22Rv1 (cell line): Measurements from ENCODE around the gene BAIAP3.
A peak's percentile ranks its signal among the peaks of the same experiment; 100 is the strongest.

Experiments
- H3K27ac ChIP-seq: fragments of 450-650 bp; 2 replicates; pipeline ENCODE4 v1.5.1; 2017
- ZFX ChIP-seq: fragments of 450-650 bp; IDR thresholded peaks from 2 replicates; pipeline ENCODE4 v1.6.1; 2017; ENCODE audit warnings: antibody characterized with exemption, borderline replicate concordance
- TF ChIP-seq, protein P1 (sequence below): fragments of 450-650 bp; IDR thresholded peaks from 2 replicates; pipeline ENCODE4 v1.5.1; 2017; ENCODE audit warnings: mild to moderate bottlenecking

Gene BAIAP3

DNA sequence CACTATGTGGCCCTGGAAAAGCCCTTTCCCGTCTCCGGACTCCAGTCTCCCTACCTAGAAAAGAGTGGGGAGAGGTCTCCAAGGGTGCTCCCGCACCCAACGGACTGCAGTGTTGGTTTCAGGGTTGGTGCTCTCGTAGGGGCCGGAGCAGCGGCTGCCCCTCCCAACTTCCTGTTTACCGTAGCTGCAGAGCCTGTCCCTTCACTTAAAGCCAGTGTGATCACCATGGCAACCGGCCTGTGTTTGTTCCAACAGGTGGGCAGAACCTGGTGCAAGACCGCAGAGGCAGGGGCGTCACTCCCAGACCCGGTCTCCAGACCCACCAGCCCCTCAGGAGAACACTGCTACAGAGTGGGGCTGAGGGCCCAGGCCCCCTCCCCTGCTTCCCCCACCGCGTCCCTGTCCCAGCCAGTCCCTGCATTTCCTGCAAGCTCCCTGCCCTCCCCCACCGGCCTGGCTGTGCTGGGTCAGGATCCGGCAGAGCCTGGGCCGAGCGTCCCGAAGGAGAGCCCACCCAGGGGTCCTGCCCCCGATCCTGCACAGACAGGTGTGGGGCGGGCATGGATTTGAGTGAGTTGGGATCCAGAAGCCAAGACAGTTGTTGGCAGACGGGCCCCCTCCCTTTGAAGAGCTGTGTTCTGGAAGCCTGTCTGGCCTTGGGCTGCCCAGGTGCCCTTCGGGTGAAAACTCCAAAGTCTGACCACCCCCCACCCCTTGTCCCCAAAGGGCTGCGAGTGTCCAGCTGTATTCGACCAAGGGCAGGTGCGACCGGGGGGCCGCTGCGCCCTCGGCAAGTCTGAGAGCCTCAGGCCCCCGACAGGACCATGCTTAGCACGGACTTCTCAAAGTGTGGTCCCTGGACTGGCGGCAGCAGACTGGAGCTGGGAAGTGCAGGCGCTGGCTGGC, 1.5 kb upstream of the BAIAP3 start:
- TF ChIP-seq, protein P1, sequence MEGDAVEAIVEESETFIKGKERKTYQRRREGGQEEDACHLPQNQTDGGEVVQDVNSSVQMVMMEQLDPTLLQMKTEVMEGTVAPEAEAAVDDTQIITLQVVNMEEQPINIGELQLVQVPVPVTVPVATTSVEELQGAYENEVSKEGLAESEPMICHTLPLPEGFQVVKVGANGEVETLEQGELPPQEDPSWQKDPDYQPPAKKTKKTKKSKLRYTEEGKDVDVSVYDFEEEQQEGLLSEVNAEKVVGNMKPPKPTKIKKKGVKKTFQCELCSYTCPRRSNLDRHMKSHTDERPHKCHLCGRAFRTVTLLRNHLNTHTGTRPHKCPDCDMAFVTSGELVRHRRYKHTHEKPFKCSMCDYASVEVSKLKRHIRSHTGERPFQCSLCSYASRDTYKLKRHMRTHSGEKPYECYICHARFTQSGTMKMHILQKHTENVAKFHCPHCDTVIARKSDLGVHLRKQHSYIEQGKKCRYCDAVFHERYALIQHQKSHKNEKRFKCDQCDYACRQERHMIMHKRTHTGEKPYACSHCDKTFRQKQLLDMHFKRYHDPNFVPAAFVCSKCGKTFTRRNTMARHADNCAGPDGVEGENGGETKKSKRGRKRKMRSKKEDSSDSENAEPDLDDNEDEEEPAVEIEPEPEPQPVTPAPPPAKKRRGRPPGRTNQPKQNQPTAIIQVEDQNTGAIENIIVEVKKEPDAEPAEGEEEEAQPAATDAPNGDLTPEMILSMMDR = no peak
- TF ChIP-seq ZFX = no peak
- H3K27ac ChIP-seq = peak overlapping the region; percentile 83

DNA sequence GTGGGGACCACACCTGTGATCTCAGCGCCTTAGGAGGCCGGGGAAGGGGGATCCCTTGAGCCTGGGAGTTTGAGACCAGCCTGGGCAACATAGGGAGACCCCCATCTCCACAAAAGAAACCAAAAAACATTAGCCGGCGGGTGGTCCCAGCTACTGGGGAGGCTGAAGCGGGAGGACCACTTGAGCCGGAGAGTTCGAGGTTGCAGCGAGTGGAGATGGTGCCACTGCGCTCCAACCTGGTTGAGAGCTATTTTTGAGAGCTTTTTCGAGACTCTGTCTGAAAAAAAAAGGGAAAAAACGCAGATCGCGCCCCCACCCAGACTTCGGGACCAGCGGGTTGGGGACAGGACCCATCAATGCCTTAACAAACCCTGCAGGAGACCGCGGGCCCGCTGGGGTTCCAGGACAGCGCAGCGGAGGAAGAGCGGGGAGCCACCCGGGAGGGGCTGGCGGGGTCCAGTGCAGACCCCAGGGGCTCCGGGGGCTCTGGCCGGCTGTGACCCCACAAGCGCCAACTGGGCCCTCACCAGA, 762 bp upstream of the BAIAP3 start:
- peak overlapping the region; percentile 83 for H3K27ac ChIP-seq
- TF ChIP-seq, protein P1 = no peak
- no peak for TF ChIP-seq ZFX

DNA sequence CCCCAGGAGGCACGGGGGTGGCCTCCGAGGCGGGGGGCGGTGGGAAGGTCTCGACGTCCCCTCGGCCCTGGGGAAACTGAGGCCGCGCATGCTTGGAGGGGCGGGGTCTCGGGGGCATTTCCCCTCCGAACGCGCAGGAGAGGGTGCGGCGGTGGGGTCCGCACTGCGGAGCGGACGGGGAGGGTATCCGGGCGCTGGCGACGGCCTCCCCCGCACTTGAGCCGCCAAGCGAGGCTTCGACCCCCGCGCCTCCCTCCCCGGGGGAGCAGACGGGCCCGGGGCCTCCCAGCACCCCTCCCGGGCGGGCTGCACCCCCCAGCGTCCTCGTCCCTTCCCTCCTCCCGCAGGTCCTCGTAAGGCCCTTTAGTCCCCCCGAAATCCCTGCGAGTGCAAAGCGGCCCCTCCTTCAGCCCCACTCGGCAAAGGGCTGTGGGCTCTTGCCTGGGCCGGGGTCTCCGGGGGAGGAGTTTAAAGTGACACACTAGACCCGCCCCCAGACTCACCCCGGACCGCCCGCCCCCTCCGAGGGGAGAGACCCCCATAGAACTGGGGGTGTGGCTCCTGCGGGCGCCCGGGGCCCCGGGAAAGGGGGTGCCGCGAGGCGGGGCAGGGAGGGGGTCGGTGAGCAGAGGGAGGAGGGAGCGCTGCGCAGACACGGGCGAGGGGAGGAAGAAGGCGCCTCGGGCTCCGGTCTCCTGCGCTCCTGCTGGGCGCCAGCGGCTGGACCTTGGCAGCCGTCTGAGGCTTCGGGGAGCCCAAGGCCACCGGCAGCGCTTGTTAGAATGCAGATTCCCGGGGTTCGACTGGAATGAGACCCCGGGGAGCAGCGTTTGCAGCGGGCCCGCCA, 632 bp downstream of the BAIAP3 start:
- TF ChIP-seq ZFX = no peak
- TF ChIP-seq, protein P1 = no peak
- H3K27ac ChIP-seq = peak overlapping the region; percentile 83

DNA sequence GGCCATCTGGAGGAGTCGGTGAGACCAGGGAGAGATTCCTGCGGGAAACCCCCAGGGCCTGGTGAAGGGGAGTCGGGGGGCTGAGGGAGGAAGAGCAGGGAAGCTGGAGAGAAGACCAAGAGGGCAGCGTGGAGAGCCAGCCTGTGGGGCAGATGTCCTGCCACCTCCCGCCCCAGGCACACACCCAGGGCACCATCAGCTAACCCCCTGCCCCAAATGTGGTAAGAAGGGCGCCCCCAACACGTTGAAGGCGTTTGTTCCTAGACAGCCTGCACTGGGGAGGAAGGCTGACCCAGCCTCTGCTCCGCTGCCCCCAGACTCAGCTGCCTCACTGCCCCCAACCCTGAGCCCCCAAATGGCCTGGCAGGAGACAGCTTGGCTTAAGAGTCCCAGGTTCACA, 1.3 kb downstream of the BAIAP3 start:
- H3K27ac ChIP-seq = no peak overlapping the region
- TF ChIP-seq ZFX = no peak

DNA sequence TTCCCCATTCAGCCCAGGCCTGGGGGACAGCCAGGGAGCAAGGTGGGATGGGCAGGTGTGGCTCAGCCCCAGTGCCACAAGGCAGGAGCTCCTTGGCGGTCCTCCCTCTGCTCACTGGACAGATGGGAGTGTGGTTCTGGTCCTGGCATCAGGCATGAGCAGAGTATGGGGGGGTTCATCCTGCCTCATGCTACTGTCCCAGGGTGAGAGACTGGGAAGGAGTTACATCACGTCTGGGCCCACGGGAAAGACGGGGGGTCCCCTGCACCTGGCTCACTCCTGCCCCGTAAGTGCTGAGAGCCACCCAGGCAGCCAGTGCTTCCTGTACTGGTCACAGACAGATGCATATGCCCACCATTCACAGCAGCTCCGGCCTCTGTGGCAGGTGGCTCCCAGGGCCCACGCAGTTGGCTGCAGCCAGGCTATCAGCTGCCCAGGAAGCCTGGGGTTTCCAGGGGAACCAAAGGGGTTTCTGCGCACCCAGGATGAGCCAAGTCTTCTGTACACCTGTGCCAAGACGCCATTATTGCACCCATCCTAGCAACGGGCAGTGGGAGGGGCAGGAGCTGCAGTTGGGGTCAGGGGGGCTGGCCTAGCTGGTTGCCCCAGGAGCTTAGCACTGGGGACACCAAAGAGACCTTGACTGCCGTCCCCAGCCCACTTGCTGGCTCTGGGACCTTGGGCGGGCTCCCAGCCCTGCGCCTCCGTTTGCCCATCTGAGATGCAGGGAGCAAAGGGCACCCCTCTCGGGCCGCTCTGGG, 1.9 kb downstream of the BAIAP3 start:
- no peak for TF ChIP-seq ZFX
- TF ChIP-seq, protein P1 = no peak
- H3K27ac ChIP-seq = no peak overlapping the region

DNA sequence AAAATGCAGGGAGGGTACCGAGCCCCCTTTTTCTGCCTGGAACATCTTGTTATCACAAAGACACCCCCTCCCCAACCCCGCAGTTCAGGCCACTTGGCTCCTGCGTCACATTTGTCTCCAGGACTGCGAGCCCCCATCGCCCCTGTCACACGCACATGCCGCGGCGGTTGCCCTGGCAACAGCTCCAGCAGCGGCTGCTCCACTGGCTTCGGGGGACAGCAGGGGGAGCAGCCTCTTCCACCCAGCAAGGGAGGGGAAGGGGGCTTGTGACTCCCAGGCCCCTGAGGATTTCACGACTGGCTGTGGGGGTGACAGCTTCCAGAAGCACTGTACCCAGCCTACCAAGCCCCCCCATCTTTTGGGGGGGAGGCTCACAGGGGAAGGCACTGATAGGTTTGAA, 2.6 kb downstream of the BAIAP3 start:
- TF ChIP-seq, protein P1 = no peak
- no peak for TF ChIP-seq ZFX
- H3K27ac ChIP-seq = no peak overlapping the region

DNA sequence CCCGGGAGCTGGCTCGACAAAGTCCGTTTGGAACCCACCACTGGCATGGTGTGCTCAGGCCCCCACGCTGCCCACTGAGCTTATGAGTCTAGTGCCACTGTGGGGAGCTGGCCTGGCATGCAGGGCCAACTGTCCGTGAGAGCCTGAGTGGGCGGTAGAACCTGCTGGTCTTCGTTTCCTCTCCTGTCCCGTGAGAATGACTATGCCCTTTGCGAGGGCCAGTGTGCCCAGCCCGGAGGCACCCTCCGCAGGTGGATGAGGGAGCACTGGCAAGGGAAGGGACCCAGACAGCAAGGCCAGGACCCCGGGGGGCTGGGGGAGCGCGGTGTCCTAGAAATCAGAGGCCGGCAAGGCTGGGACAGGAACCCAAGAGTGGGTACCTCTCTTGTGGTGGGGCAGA, 3.2 kb downstream of the BAIAP3 start:
- TF ChIP-seq, protein P1 = no peak
- no peak for TF ChIP-seq ZFX
- no peak overlapping the region for H3K27ac ChIP-seq
